OCI-LY1 (cell line): ENCODE results near the gene TWF1.
"Not testable (repeated sequence)": the region's sequence is repeated elsewhere in the genome, so short reads cannot be mapped to it uniquely, and the experiment has no call there.

ENCODE experiments used
- CTCF ChIP-seq: fragments of 200-600 bp; sonication (generic), shearing (Covaris generic); IDR thresholded peaks from 2 replicates; pipeline ENCODE4 v1.5.1; 2017; ENCODE audit warnings: mild to moderate bottlenecking, antibody characterized with exemption, low read length, moderate library complexity, mixed read lengths
- EZH2 ChIP-seq: fragments of 200-600 bp; sonication (generic), shearing (Covaris generic); IDR thresholded peaks from 2 replicates; pipeline ENCODE4 v1.8.0; 2017; ENCODE audit warnings: borderline replicate concordance, mixed run types, mild to moderate bottlenecking, antibody characterized with exemption, low read length, moderate library complexity, mixed read lengths

GRCh38 chr12:43847425-43848225, 41.5 kb upstream of the TWF1 start:
- not testable (repeated sequence) for TF ChIP-seq CTCF, EZH2
